Stimulated activated CD4-positive, alpha-beta T cell treated with anti-CD3 and anti-CD28 coated beads, Interleukin-4, amount 100 ng/mL, for 48 hours (primary cell): Measurements from ENCODE around the gene ARL8B.
A peak's percentile ranks its signal among the peaks of the same experiment; 100 is the strongest.
"Not testable (repeated sequence)": the region's sequence is repeated elsewhere in the genome, so short reads cannot be mapped to it uniquely, and the experiment has no call there.

Source experiments
- DNase-seq, 2 donors: peaks; one replicate each; pipeline ENCODE4 v3.0.0-alpha.2; 2020; ENCODE audit warnings: low read depth in 2 of 2

The ARL8B gene

GRCh38 chr3:5122030-5122740 lies at the start of gene ARL8B:
TSS of gene ARL8B (plus strand) at chr3:5122292. CDS start at chr3:5122466, 174 bp downstream.
- DNase-seq: peak; percentile 90 to 94

DNA sequence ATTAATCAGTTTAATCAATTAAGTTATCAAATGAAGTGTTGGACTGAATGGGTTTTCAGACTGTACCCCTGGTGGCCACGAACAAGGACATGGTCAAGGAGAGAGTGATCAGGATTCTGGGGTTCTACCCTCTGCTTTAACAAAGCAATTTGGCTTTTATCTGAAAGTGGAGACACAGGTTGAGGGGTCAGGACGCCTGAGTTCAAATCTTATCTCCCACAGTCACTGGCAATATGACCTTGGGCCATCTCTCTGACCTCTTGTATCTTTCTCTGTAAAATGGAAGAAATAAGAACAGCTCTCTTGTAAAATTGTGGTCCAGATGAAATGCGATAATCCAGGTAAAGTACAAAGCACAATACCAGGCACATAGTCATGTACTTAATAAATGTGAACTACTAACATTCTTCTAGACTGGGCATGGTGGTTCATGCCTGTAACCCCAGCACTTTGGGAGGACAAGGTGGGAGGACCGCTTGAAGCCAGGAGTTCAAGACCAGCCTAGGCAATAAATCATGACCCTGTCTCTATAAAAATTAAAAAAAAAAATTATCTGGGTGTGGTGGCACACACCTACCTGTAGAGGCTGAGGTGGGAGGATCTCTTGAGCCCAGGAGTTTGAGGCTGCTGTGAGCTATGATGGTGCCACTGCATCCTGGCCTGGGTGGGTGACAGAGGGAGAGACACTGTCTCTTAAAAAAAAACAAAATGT lies 48.6 kb upstream of the ARL8B start:
- no peak for DNase-seq

- DNase-seq: no peak
Measured at GRCh38 chr3:5078151-5078550, 43.9 kb upstream of the ARL8B start.

- DNase-seq: no peak
Measured at GRCh38 chr3:5079761-5080160, 42.3 kb upstream of the ARL8B start.

DNA sequence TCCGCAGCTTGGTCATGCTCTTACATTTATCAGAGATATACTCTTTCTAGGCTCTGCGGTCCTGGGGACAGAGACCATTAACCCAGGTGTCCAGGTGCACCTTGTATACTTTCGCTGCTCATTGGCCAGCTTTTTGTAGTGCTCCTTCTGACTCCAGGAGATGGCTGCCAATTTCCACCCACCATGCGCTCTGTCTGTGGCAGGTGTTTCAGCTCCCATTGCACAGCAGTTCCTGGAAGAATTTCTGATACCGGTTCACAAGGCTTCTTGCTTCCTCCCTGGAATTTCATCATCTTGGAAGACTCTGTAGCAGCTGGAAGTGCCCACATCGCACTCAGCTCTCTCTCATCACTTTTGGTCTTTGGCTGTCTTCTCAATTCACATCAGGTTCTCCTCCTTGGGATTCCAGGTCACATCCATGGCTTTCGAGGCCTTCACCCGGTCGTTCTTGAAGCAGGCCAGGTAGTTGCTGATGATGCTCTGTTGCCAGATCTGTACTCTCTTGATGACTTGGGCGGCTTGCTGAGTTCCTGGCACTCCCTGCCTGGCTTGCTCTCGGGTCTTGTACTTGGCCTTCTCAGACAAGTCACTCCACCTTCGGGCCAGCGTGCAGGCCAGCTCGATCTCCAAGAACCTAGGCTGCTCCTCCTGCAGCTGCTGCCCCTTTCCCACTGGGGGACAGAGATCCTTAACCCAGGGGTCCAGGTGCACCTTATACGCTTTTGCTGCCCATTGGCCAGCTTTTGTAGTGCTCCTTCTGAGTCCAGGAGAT lies 41.1 kb upstream of the ARL8B start:
- no peak for DNase-seq

DNA sequence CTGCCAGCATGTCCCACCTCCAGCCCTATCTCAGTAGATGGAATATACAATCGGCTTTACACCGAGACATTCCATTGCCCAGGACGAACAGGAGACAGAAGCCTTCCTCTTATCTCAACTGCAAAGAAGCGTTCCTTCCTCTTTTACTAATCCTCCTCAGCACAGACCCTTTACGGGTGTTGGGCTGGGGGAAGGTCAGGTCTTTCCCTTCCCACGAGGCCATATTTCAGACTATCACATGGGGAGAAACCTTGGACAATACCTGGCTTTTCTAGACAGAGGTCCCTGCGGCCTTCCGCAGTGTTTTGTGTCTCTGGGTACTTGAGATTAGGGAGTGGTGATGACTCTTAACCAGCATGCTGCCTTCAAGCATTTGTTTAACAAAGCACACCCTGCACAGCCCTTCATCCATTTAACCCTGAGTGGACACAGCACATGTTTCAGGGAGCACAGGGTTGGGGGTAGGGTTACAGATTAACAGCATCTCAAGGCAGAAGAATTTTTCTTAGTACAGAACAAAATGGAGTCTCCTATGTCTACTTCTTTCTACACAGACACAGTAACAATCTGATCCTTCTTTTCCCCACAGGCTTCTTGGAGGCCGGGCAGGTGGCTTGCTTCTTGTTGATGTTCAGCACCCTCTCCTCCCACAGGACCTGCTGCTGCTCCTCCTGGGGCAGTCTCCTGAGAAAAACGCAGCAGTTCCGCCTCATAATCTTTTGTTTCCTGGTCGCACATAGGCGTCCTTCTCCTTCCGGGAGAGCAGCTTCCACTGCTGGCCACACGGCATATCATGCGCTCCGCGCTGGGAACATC lies 39.9 kb upstream of the ARL8B start:
- DNase-seq: not testable (repeated sequence)

DNA sequence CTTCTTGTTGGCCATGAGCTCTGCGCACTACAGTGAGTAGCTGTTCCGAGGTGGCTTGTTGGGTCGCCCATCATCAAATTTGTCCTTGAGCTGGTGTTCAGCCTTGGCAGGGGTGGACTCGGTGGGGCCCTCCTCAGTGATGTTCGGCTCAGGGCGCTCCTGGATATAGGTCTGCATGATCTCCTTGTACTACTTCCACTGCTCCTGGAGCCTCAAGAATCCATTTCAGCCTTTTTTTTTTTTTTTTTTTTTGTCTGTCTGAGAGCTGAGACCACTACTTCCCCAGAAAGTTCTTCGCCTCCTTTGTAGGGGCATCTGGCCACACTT lies 39.3 kb upstream of the ARL8B start:
- no peak for DNase-seq

GRCh38 chr3:5084224-5084623 lies 37.9 kb upstream of the ARL8B start:
- DNase-seq: no peak

DNA sequence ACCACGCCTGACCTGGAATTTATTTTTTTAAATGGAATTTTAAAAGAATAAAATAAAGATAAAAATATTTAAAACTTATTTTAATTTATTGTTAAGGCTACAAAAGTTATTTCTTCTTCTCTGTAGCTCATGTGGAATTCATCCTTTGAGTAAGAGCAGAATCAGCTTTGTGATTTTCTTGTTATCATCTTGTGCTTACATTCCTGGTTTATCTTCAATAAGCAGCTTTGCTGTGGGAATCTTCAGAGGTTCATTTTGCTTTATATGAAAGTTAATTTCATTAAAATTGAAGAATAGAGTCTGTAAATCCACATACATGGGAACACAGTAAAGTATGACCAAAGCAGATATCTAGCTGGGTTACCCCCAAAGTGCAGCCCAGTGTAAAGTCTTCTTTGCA lies 35.4 kb upstream of the ARL8B start:
- DNase-seq: no peak

DNA sequence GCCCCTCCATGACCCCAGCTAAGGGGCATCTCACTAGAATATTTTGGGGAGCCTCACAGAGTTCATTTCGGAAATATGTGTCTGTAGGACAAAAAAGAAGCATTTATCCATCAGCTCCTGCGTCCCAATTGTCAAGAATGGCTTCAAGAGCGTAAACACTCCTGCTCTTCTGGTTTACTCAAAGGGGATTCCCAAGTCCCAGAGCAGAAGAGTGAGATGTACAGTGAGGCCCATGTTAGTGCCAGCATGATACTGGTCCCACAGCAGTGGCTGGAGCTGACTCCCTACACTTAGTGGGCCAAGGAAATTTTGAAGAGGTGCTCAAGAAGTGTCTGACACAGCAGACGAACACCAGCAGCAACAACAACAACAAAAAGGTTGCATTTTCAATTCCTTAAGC lies 34.9 kb upstream of the ARL8B start:
- no peak for DNase-seq

GRCh38 chr3:5090197-5090596 lies 31.9 kb upstream of the ARL8B start:
- DNase-seq: no peak

- DNase-seq: no peak
Measured at GRCh38 chr3:5092018-5092417, 30.1 kb upstream of the ARL8B start.

DNA sequence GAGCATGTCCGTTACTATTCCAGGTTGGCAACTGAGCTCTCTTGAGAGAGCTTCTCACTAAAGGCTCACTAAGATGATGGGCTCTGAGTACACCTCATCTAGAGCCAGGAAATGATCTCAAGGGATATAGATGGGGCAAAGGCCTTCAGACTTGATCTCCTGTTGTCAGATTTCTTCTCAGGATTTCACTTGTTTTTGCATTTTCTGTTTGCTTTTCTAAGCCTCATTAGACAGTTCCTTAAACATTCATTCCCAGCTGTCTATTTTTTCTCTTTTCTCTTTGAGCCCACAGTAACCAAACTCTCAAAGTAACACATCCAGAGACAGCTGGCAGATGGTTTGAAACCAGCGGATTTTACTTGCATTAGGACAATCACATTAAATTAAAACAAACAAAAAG lies 28.4 kb upstream of the ARL8B start:
- DNase-seq: no peak

DNA sequence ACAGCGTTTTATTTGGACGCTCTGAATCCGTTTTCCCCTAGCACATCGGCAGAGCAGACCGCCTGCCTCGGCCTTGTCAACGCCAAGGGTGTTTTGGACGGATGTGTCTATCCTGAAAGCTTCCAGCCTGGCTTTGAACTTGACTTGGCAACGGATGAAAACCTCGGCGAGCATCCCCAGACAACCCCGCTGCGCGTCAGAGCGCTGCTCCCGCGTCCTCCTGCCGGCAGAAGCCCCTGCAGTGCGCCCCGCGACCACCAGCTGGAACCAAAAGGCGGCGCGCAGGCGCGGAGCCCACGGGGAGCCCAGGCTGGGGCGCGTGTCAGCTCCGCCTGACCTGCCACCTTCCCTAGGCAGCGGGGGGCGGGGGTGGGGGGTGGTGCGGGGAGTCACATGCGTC lies 26.2 kb upstream of the ARL8B start:
- DNase-seq: peak in 1 of 2 donors; percentile 4

DNA sequence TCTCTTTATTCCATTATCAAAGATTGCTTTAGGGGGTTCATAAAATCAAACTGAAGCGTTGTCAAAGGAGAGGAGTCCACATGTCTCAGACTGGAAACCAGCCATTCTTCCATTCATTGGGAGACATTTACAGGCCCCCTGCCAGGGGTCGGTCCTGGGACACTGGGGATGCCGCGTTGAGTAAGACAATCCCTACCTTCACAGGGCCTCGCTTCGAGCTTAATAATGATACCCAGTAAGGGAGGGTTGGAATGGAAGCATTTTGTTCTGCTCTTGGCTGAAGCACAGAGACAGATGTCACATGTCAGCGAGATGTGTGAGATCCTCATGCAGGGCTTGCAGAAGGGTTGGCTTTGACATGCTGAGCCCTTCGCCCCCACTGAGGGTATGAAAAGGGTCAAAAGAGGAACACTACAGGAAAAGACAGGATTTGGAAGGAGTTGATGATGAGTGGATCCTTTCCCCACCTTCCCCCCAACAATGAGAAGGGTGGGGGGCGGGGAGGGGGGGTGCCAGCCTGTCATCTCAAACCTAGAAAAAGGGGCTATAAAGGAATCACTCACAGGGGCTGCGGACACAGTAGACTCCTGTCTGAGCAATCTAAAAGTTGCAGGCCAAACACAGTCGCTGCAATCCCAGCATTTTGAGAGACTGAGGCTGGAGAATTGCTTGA lies 25.6 kb upstream of the ARL8B start:
- no peak for DNase-seq

GRCh38 chr3:5098346-5098745 lies 23.7 kb upstream of the ARL8B start:
- no peak for DNase-seq

DNA sequence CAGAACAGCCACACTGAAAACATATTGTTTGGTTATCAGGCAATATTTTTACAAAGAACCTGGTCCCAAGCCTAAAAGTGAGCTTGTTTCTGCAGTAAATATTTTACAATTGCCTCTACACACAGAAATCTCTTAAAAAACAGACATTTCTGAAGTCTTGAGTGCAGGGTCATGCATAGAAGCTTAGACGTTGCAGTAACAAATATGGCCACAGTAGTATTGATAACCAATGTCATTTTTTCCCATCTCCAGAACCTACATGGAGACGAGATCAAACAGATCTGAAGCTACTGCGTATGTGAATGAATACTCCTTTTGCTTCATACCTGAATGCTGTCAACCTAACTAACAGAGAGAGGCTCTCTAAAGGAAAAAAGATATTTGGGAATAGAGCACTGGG lies 19.6 kb upstream of the ARL8B start:
- DNase-seq: no peak

DNA sequence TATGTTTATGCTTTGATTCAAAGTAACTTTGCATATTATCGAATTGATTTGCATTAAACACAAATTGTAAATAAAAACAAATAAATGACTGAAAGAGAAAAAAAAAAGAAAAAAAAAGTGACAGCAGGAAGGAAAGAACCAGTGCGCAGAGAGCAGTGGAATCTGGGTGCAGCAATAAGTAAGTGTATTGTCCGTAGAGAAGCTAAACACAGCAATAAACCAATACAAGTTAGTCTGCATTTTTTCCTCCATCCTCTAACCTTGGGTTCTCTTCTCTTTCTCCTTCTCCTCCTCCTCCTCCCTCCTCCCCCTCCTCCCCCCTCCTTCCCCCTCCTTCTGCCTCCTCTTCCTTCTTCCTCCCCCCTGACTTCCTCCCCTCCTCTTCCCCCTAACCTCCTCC lies 18.3 kb upstream of the ARL8B start:
- DNase-seq: no peak

DNA sequence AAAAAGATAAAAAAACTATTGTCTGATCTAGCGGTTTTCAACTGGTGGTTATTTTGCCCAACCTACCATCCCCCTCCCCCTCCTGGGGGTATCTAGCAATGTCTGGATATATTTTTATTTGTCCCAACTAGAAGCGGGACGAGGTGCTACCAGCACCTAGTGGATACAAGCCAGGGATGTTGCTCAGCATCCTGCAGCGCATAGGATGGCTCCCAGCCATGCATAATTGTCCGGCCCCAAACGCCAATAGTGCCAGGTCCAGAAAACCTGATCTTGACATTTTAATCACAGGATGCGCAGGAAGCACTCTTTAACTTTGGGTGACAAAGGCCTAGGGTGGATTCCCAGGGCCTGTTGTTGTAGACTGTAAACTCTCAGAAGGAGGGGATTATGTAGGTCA lies 17.0 kb upstream of the ARL8B start:
- no peak for DNase-seq

DNA sequence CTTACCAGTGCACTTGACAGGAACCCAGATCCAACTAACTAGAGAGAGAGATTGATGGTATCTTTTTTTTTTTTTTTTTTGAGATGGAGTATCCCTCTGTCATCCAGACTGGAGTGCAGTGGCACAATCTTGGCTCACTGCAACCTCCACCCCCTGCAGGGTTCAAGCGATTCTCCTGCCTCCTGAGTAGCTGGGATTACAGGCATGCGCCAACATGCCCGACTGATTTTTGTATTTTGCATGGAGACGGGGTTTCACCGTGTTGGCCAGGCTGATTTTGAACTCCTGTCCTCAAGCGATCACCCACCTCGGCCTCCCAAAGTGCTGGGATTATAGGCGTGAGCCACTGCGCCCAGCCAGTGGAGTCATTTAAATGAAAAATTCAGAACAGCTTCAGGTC lies 15.7 kb upstream of the ARL8B start:
- not testable (repeated sequence) for DNase-seq

GRCh38 chr3:5106933-5107334 lies 15.2 kb upstream of the ARL8B start:
- not testable (repeated sequence) for DNase-seq
